ENCODE measurements around the gene SLC18A3. TPM values are rescaled to one million over a fixed set of nuclear protein-coding genes. Genes with fewer than 3 reads are reported as not detected.

SLC18A3 gene
- polyA plus RNA-seq, 1 experiment: not detected

DNA sequence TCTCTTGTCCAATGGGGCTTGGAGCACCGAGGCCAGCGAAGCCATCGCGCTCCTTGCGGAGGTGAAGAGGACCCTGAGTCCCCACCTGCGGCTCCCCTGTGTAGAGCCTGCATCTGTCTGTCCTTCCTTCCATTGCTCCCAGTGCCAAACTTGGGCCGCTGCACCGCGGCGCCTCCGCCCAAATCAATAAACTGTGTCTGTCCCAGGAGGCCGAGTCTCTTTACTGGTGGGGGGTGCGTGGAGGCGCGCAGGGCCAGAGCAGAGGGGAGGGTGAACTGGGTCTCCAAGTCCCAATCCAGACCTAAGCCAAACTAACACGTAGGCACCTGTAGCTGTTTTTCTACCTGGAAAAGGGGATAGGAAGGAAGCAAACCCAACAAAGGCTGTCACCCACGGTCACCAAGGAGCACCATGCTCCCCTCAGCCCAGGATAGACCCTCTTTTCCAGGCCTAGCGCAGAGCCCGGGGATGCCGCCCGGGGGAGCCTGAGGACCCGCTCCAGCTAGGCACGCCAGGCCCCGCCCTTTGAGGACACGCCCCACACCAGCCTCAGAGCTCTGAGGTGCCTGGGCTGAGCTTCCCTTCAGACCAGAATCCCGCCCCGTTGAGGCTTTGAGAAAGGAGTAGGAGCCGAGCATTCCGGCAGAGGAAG, 2.5 kb downstream of the SLC18A3 start:
- Histone ChIP-seq H3K4me3 (ENCODE audit: low read depth, low read length) (no peak overlapping the region), H3K27ac (ENCODE audit: low read depth, low read length) (no peak overlapping the region), H3K9me3 (ENCODE audit: control insufficient read depth, insufficient read depth, low read length) (peaks cover 14% of the 10 kb centered on the region; the same call in 1 of the 2 replicates), H3K27me3 (ENCODE audit: control insufficient read depth, insufficient read depth, low read length) (peaks cover 77% of the 10 kb centered on the region)
- TF ChIP-seq, protein P1, sequence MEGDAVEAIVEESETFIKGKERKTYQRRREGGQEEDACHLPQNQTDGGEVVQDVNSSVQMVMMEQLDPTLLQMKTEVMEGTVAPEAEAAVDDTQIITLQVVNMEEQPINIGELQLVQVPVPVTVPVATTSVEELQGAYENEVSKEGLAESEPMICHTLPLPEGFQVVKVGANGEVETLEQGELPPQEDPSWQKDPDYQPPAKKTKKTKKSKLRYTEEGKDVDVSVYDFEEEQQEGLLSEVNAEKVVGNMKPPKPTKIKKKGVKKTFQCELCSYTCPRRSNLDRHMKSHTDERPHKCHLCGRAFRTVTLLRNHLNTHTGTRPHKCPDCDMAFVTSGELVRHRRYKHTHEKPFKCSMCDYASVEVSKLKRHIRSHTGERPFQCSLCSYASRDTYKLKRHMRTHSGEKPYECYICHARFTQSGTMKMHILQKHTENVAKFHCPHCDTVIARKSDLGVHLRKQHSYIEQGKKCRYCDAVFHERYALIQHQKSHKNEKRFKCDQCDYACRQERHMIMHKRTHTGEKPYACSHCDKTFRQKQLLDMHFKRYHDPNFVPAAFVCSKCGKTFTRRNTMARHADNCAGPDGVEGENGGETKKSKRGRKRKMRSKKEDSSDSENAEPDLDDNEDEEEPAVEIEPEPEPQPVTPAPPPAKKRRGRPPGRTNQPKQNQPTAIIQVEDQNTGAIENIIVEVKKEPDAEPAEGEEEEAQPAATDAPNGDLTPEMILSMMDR (IDR thresholded peaks at IDR 0.05; ENCODE audit: low read depth, low read length): no peak
- ChIA-PET CTCF (no interaction called here), POLR2A (no interaction called here)
- no peak for DNase-seq (ENCODE audit: low read depth, low spot score)

DNA sequence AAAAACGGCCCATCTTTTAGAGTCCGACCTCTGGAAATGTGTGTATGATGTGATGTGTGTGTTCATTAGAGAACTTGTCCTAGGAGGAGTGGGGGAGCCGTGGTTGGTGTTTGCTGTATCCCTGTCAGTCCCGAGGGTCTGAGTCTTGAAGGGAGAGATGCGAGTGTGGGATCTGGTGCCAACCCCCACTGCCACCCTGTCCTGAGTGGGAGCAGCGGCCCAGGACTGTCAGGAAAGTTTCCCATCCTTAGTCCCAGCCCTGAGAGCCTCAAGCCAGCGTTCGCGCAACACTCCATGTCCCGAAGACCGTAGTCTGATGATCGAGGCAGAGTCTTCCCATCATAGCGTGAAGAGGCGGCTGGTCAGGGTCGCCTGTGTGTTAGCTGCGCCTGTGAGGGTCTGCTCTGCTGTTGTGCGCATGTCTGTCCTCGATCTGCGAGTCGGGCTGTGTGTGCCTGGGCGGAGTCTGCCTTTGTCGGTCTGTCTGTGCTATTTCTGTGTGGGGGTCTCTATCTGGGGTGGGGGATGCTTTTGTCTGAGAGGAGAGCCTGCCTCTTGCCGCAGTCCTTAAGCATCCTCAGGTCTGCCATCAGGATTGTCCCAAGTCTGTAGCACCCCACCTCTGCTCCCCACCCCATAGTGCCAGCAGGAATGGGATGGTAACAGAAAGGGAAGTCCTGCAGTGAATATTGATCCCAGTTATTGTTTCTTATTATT, 3.2 kb downstream of the SLC18A3 start:
- no peak overlapping the region for H3K27ac ChIP-seq (ENCODE audit: low read depth, low read length)
- H3K27me3 ChIP-seq (ENCODE audit: control insufficient read depth, insufficient read depth, low read length): peaks cover 72% of the 10 kb centered on the region
- no peak overlapping the region for H3K4me3 ChIP-seq (ENCODE audit: low read depth, low read length)
- no peak for DNase-seq (ENCODE audit: low read depth, low spot score)
- POLR2A ChIA-PET: no interaction called here
- CTCF ChIA-PET: no interaction called here
- peaks cover 14% of the 10 kb centered on the region; the same call in 1 of the 2 replicates for H3K9me3 ChIP-seq (ENCODE audit: control insufficient read depth, insufficient read depth, low read length)
- TF ChIP-seq, protein P1 (IDR thresholded peaks at IDR 0.05; ENCODE audit: low read depth, low read length): no peak

DNA sequence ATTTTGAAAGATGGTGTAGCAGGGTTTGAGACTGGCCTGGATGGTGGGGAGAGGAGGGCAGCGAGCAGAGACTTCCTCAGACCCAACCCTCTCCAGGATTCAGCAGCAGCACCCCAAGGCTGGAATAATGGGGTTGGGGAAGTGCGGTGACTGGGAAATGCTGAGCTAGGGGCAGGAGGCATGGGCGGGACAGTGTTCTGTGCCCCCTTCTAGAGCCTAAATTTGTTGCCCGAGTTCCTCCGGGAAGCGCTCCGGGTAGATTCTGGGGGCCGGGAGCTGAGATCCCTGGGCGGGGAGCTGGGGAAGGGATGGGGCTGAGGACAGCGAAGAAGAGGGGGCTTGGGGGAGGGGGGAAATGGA, 3.8 kb downstream of the SLC18A3 start, which contains the start of gene CHAT:
CHAT (plus strand) TSS at position 156 of the 360 bp plus-strand sequence; CDS start at position 309, 153 bp downstream.
- Histone ChIP-seq H3K27ac (ENCODE audit: low read depth, low read length) (no peak within 1 kb of the TSS), H3K9me3 (ENCODE audit: control insufficient read depth, insufficient read depth, low read length) (peaks cover 14% of the 10 kb centered on the region; the same call in 1 of the 2 replicates), H3K27me3 (ENCODE audit: control insufficient read depth, insufficient read depth, low read length) (peaks cover 67% of the 10 kb centered on the region), H3K4me3 (ENCODE audit: low read depth, low read length) (no peak within 1 kb of the TSS)
- DNase-seq (ENCODE audit: low read depth, low spot score): no peak
- ChIA-PET POLR2A (no interaction called here), CTCF (no interaction called here)
- TF ChIP-seq, protein P1 (IDR thresholded peaks at IDR 0.05; ENCODE audit: low read depth, low read length): no peak

DNA sequence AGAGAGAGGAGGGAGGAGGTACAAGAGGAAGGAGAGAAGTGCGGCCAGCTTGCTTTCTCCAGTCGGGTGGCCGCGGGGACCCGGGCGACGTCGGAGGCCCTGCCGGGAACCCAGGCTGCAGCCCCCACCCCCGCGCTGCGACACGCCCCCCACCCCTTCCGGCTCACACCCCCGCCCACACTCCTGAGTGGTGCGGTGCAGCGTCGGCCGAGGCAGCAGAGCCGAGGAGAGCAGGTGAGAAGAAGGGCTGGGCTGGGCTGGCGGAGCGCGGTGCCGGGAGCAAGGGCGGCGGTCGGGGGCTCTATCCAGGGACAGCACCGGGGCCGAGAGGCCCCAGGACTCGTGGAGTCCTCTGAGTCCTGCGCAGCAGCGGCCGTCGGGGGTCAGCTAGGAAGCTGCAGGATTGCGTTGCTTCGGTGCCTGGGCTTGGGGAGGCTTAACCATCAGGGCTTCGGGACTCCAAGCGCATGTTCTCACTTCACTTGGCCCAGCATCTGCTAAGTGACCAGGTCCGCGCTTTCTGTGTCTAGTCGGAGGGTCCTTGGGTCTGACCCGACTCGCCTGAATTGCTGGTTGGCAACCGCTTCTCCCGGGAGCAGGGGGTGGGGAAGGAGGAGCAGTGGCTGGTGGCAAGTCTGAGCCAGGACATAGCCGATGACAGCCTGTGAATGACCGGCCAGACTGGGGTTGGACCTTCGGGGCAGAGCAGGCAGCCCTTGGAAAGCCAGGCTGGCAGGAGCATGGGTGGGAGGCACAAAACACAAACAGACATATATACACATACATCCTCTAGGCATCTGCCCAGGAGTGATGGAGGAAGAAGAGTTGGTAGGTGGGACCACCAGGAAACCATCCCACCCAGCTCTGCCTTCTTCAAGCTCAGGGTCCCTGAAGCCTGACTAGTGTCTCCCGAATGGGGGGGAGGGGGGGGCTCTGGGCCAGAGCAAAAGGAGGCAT, 4.4 kb downstream of the SLC18A3 start:
- CTCF ChIA-PET: no interaction called here
- POLR2A ChIA-PET: no interaction called here
- no peak for DNase-seq (ENCODE audit: low read depth, low spot score)
- no peak overlapping the region for H3K4me3 ChIP-seq (ENCODE audit: low read depth, low read length)
- peaks cover 14% of the 10 kb centered on the region; the same call in 1 of the 2 replicates for H3K9me3 ChIP-seq (ENCODE audit: control insufficient read depth, insufficient read depth, low read length)
- H3K27ac ChIP-seq (ENCODE audit: low read depth, low read length): no peak overlapping the region
- peaks cover 65% of the 10 kb centered on the region for H3K27me3 ChIP-seq (ENCODE audit: control insufficient read depth, insufficient read depth, low read length)
- TF ChIP-seq, protein P1 (IDR thresholded peaks at IDR 0.05; ENCODE audit: low read depth, low read length): no peak
